Thyroid gland (tissue), 4 donors: ENCODE measurements around the gene CCDC60. TPM values are rescaled to one million over a fixed set of nuclear protein-coding genes. Genes with fewer than 3 reads are reported as not detected.

Source experiments
- DNase-seq, 2 donors: peaks; one replicate each; pipeline ENCODE4 v3.0.0-alpha.2; 2019
- H3K27ac ChIP-seq, 3 donors: fragments of 200-600 bp; sonication (generic); 1 replicate in 2 of 3; 2 replicates in 1 of 3; pipeline ENCODE4 v1.5.1; 2016 to 2019; ENCODE audit warnings: mild to moderate bottlenecking in 1 of 3, moderate library complexity in 1 of 3
- H3K27me3 ChIP-seq: fragments of 200-600 bp; sonication (generic); one replicate; pipeline ENCODE4 v1.5.1; 2019
- H3K36me3 ChIP-seq, 2 donors: fragments of 200-600 bp; sonication (generic); one replicate each; pipeline ENCODE4 v1.5.1; 2016 to 2019
- H3K4me1 ChIP-seq, 2 donors: fragments of 200-600 bp; sonication (generic); one replicate each; pipeline ENCODE4 v1.5.1; 2017 to 2019
- H3K4me3 ChIP-seq, 3 donors: fragments of 200-600 bp; sonication (generic); replicated peaks in 1 of 3; 1 replicate in 2 of 3; 2 replicates in 1 of 3; pipeline ENCODE4 v1.5.1; 2016; ENCODE audit warnings: mild to moderate bottlenecking in 1 of 3
- H3K9me3 ChIP-seq: fragments of 200-600 bp; sonication (generic); one replicate; pipeline ENCODE4 v1.5.1; 2017
- CTCF ChIP-seq, 6 experiments: fragments of 200-600 bp in 3 of 6; fragments of 450-650 bp in 3 of 6; sonication (generic) in 3 of 6; IDR thresholded peaks; one replicate each; pipeline ENCODE4 v1.5.1; 2016 to 2019; ENCODE audit warnings: antibody characterized with exemption in 6 of 6, mild to moderate bottlenecking in 2 of 6, inconsistent platforms in 1 of 6, moderate library complexity in 1 of 6
- POLR2A ChIP-seq, 2 donors: fragments of 450-650 bp; IDR thresholded peaks; one replicate each; pipeline ENCODE4 v1.6.1; 2017; ENCODE audit warnings: antibody characterized with exemption in 2 of 2, mild to moderate bottlenecking in 2 of 2, moderate library complexity in 1 of 2
- WGBS, 2 donors: methylation state at CpG; one replicate each; pipeline ENCODE4 v1.1.5; 2017; 5-methylcytosine and 5-hydroxymethylcytosine counted together
- intact Hi-C: fragments of 100-400 bp; cut with DNase I; formaldehyde crosslinking; loops from one replicate; pipeline ENCODE4 v1.15.1; 2023
- total RNA-seq, 4 donors: library from RNA; depleted of rRNA; stranded (reverse); fragments of >200 nt; gene quantifications; one replicate each; pipeline ENCODE4 v1.2.3, GENCODE V29; 2016

The CCDC60 gene
- total RNA-seq, 4 donors from 2014 or later, result not detected

DNA sequence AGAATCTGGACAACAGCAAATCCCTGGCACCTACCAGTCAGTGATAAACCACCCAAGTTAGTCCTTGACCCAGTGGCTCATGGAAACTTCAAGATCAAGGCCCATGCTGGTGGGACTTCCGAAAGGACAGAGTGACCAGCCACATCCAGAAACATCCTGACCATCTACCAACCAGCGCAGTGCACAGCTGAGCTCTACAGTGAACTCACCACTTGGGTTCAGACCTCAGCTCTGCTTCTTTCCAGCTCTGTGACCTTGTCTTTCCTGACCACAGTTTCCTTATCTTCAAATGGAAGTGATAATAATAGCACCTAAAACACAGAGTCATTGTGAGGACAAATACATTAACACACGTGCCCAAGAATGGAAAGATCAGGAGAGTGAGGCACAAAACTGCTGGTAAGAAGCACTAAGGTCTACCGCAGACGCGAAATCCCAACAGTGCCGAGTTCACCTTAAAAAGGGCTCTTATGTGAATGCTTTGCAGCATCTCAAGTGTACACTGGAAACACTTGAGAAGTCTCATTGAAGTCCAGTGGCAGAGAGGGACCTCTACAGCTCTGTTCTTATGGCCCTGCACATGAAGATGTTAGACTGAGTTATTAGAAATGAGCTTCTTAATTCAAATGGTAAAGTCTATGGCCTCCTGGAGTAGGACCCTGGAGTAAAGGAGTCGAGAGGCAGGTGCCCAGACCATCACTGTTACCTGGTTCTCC lies 128.8 kb downstream of the CCDC60 start:
- H3K4me1 ChIP-seq, result no peaks in the 10 kb centered on the region
- DNase-seq, result peak; percentile 17 to 35
- H3K9me3 ChIP-seq, result no peaks in the 10 kb centered on the region
- H3K4me3 ChIP-seq, result no peak overlapping the region
- no peaks in the 10 kb centered on the region for H3K27me3 ChIP-seq
- TF ChIP-seq POLR2A (IDR thresholded peaks at IDR 0.05), result no peak
- TF ChIP-seq CTCF (IDR thresholded peaks at IDR 0.05), result no peak
- 37 to 52% methylated on average over 8 of the region's 8 CpGs for WGBS, 2 donors
- no peaks in the 10 kb centered on the region for H3K36me3 ChIP-seq
- intact Hi-C loops, result no loop called here
- H3K27ac ChIP-seq, result no peak overlapping the region

DNA sequence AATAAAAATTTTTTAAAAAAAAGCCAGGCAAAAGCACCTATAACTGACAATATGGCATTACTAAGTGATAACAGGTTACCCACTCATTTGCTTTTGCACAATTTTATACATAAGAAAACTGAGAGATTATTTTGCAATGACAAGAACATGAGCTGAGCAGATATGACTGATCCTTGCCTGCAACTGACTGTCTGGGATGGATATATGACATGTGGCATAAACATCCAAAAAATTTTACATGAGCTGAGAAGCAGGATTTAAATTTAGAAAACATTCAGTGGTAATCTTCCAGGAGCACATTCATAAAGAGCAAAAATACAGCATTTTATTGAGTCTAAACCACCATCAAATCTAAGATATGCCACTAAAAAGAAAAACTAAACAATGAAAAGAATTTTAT lies 133.8 kb downstream of the CCDC60 start:
- TF ChIP-seq POLR2A (IDR thresholded peaks at IDR 0.05) (no peak), CTCF (IDR thresholded peaks at IDR 0.05) (no peak)
- no peak overlapping the region for H3K27ac ChIP-seq

GRCh38 chr12:119475650-119476049 lies 141.1 kb downstream of the CCDC60 start:
- Histone ChIP-seq H3K4me1 (peaks cover 0 to 4% of the 10 kb centered on the region in 2 donors), H3K9me3 (no peaks in the 10 kb centered on the region), H3K36me3 (no peaks in the 10 kb centered on the region), H3K27me3 (no peaks in the 10 kb centered on the region), H3K4me3 (no peak overlapping the region), H3K27ac (no peak overlapping the region)
- intact Hi-C loops, result no loop called here
- TF ChIP-seq POLR2A (IDR thresholded peaks at IDR 0.05) (no peak), CTCF (IDR thresholded peaks at IDR 0.05) (no peak)
- no peak for DNase-seq
- WGBS, 2 donors, result 75 to 88% methylated on average over 4 of the region's 4 CpGs

More for the DNA sequence above, 133.8 kb downstream of the CCDC60 start:
- Histone ChIP-seq H3K4me3 (no peak overlapping the region), H3K36me3 (no peaks in the 10 kb centered on the region), H3K27me3 (no peaks in the 10 kb centered on the region), H3K9me3 (no peaks in the 10 kb centered on the region), H3K4me1 (no peaks in the 10 kb centered on the region)
- intact Hi-C loops, result no loop called here
- no peak for DNase-seq

GRCh38 chr12:119476951-119477350 lies 142.4 kb downstream of the CCDC60 start:
- Histone ChIP-seq H3K9me3 (no peaks in the 10 kb centered on the region), H3K27me3 (no peaks in the 10 kb centered on the region), H3K36me3 (no peaks in the 10 kb centered on the region), H3K4me1 (peaks cover 0 to 4% of the 10 kb centered on the region in 2 donors), H3K4me3 (no peak overlapping the region), H3K27ac (no peak overlapping the region)
- TF ChIP-seq POLR2A (IDR thresholded peaks at IDR 0.05) (no peak), CTCF (IDR thresholded peaks at IDR 0.05) (no peak)
- intact Hi-C loops, result no loop called here
- 86 to 89% methylated on average over 3 of the region's 3 CpGs for WGBS, 2 donors
- DNase-seq, result no peak

DNA sequence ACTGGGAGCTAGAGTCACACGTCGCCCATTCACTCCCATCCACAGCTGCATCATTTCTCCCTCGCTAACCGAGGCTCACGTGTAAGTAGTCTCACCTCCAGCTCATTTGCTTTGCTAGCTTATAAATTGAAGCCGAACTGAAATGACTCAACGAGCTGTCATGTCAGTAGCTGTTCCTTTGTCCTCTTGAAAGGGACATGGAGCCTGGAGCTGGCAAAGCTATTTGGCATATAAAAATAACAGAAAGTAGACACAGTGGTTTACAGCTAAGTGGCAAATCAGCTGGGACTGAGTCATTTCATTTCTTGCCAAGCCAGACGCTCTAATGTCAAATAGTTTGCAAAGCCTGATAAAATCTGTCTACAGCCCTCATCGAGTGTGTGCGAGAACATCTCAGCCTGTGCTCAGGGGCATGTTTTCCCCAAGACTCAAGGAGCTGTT lies 144.6 kb downstream of the CCDC60 start:
- no peaks in the 10 kb centered on the region for H3K27me3 ChIP-seq
- peaks cover 0 to 4% of the 10 kb centered on the region in 2 donors for H3K4me1 ChIP-seq
- intact Hi-C loops, result no loop called here
- H3K9me3 ChIP-seq, result no peaks in the 10 kb centered on the region
- TF ChIP-seq POLR2A (IDR thresholded peaks at IDR 0.05) (no peak), CTCF (IDR thresholded peaks at IDR 0.05) (no peak)
- H3K36me3 ChIP-seq, result no peaks in the 10 kb centered on the region
- WGBS, 2 donors, result 33 to 45% methylated on average over 10 of the region's 10 CpGs
- no peak overlapping the region for H3K4me3 ChIP-seq
- peak; percentile 55 to 67 for DNase-seq
- H3K27ac ChIP-seq, result peak overlapping the region in 1 of 3 donors; percentile 15
